Thoracic aorta (tissue), 2 donors: ENCODE measurements around the gene MRPS12. TPM values are rescaled to one million over a fixed set of nuclear protein-coding genes. Genes with fewer than 3 reads are reported as not detected.

Source experiments
- ATAC-seq: fragments of 150-250 bp; one replicate; pipeline ENCODE4 v1.8.0; 2017; ENCODE audit warnings: low read depth; ENCODE audit not compliant: insufficient number of reproducible peaks, low FRiP score
- DNase-seq: peaks from one replicate; pipeline ENCODE4 v3.0.0-alpha.2; 2020; ENCODE audit warnings: low spot score
- H3K27ac ChIP-seq, 2 donors: fragments of 200-600 bp; sonication (generic); 1 replicate in 1 of 2; 2 replicates in 1 of 2; pipeline ENCODE4 v1.5.1; 2016; ENCODE audit warnings: mild to moderate bottlenecking in 2 of 2, moderate library complexity in 2 of 2
- H3K27me3 ChIP-seq: fragments of 200-600 bp; sonication (generic); replicated peaks from 2 replicates; pipeline ENCODE4 v1.6.0; 2016; ENCODE audit warnings: mild to moderate bottlenecking; ENCODE audit not compliant: insufficient read depth
- H3K36me3 ChIP-seq: fragments of 200-600 bp; sonication (generic); one replicate; pipeline ENCODE4 v1.5.1; 2016
- H3K4me1 ChIP-seq, 2 donors: fragments of 200-600 bp; sonication (generic); 1 replicate in 1 of 2; 2 replicates in 1 of 2; pipeline versions ENCODE4 v1.5.1 to v1.6.0; 2016; ENCODE audit warnings: low read depth in 2 of 2, mild to moderate bottlenecking in 1 of 2; ENCODE audit not compliant: control insufficient read depth in 1 of 2
- H3K4me3 ChIP-seq: fragments of 200-600 bp; sonication (generic); 2 replicates; pipeline ENCODE4 v1.5.1; 2016; ENCODE audit warnings: mild to moderate bottlenecking
- H3K9me3 ChIP-seq: fragments of 200-600 bp; sonication (generic); 2 replicates; pipeline ENCODE4 v1.5.1; 2016
- CTCF ChIP-seq: fragments of 200-600 bp; sonication (generic); IDR thresholded peaks from one replicate; pipeline ENCODE4 v1.5.1; 2019; ENCODE audit warnings: antibody characterized with exemption
- total RNA-seq, 2 donors: library from RNA; depleted of rRNA; stranded (reverse); fragments of >200 nt; gene quantifications; one replicate each; pipeline versions ENCODE4 v1.1.0 to v1.2.3, GENCODE V29; 2016

The MRPS12 gene
- total RNA-seq, 2 donors from 2014 or later: 24.2 to 32.5 TPM

- Histone ChIP-seq H3K27me3 (no peaks in the 10 kb centered on the region), H3K4me1 (no peaks in the 10 kb centered on the region), H3K9me3 (no peaks in the 10 kb centered on the region), H3K4me3 (no peak overlapping the region), H3K36me3 (peaks cover 3% of the 10 kb centered on the region), H3K27ac (no peak overlapping the region)
- TF ChIP-seq CTCF: no peak
- DNase-seq (no peak), ATAC-seq (no peak)
Observed at GRCh38 chr19:38920602-38921419, 9.9 kb upstream of the MRPS12 start.

GRCh38 chr19:38921420-38922274 lies 9.1 kb upstream of the MRPS12 start:
- Histone ChIP-seq H3K36me3 (peaks cover 3% of the 10 kb centered on the region), H3K27me3 (no peaks in the 10 kb centered on the region), H3K4me3 (no peak overlapping the region), H3K4me1 (no peaks in the 10 kb centered on the region), H3K27ac (no peak overlapping the region), H3K9me3 (no peaks in the 10 kb centered on the region)
- TF ChIP-seq CTCF: no peak
- ATAC-seq (no peak), DNase-seq (no peak)

GRCh38 chr19:38922482-38922881 lies 8.3 kb upstream of the MRPS12 start:
- no peaks in the 10 kb centered on the region for H3K27me3 ChIP-seq
- no peak for TF ChIP-seq CTCF
- peaks cover 3% of the 10 kb centered on the region for H3K36me3 ChIP-seq
- H3K4me3 ChIP-seq: no peak overlapping the region
- ATAC-seq: no peak
- DNase-seq: no peak
- H3K9me3 ChIP-seq: no peaks in the 10 kb centered on the region
- H3K27ac ChIP-seq: no peak overlapping the region
- no peaks in the 10 kb centered on the region for H3K4me1 ChIP-seq

GRCh38 chr19:38924388-38924787 lies 6.4 kb upstream of the MRPS12 start:
- no peak overlapping the region for H3K27ac ChIP-seq
- no peak for TF ChIP-seq CTCF
- H3K4me3 ChIP-seq: no peak overlapping the region
- H3K9me3 ChIP-seq: no peaks in the 10 kb centered on the region
- peaks cover 3% of the 10 kb centered on the region for H3K36me3 ChIP-seq
- no peaks in the 10 kb centered on the region for H3K27me3 ChIP-seq
- no peaks in the 10 kb centered on the region for H3K4me1 ChIP-seq
- no peak for ATAC-seq
- DNase-seq: no peak

- Histone ChIP-seq H3K4me3 (no peak overlapping the region), H3K36me3 (peaks cover 12% of the 10 kb centered on the region), H3K27ac (no peak overlapping the region), H3K9me3 (no peaks in the 10 kb centered on the region), H3K4me1 (peaks cover 8 to 15% of the 10 kb centered on the region in 2 donors), H3K27me3 (no peaks in the 10 kb centered on the region)
- no peak for TF ChIP-seq CTCF
- no peak for DNase-seq
- ATAC-seq: no peak
Observed at GRCh38 chr19:38928391-38929001, 2.2 kb upstream of the MRPS12 start.
